ENCODE data around the gene R3HDM4.
A peak's percentile ranks its signal among the peaks of the same experiment; 100 is the strongest.
"Not testable (repeated sequence)": the region's sequence is repeated elsewhere in the genome, so short reads cannot be mapped to it uniquely, and the experiment has no call there.

Gene R3HDM4

GRCh38 chr19:877992-878660 is 34.9 kb downstream of the R3HDM4 start:
- not testable (repeated sequence) for DNase-seq (ENCODE audit: low read depth, low spot score)

GRCh38 chr19:876780-877314 is 36.2 kb downstream of the R3HDM4 start:
- DNase-seq (ENCODE audit: low read depth, low spot score): no peak

- no peak for DNase-seq (ENCODE audit: low read depth, low spot score)
Measured at GRCh38 chr19:876089-876488, 36.9 kb downstream of the R3HDM4 start.

- DNase-seq (ENCODE audit: low read depth, low spot score): no peak
Measured at GRCh38 chr19:875265-875879, 37.6 kb downstream of the R3HDM4 start.

- DNase-seq (ENCODE audit: low read depth, low spot score): no peak
Measured at GRCh38 chr19:873561-874041, 39.4 kb downstream of the R3HDM4 start.

DNA sequence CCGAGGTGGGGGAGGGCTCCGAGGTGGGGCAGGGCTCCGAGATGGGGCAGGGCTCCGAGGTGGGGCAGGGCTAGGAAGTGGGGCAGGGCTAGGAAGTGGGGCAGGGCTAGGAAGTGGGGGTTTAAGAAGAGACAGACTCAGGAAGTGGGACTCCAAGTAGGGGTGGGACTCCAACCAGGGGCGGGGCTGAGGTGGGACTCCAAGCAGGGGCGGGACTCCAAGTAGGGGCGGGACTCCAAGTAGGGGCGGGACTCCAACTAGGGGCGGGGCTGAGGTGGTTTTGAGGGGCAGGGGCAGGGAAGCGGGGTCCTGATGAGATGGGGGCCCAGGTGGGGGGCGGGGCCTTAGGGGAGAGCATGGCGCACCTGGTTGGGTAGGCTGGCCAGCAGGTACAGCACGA is 39.9 kb downstream of the R3HDM4 start:
- no peak for DNase-seq (ENCODE audit: low read depth, low spot score)

- DNase-seq (ENCODE audit: low read depth, low spot score): peak; percentile 94
Measured at GRCh38 chr19:872266-872951, 40.6 kb downstream of the R3HDM4 start.

DNA sequence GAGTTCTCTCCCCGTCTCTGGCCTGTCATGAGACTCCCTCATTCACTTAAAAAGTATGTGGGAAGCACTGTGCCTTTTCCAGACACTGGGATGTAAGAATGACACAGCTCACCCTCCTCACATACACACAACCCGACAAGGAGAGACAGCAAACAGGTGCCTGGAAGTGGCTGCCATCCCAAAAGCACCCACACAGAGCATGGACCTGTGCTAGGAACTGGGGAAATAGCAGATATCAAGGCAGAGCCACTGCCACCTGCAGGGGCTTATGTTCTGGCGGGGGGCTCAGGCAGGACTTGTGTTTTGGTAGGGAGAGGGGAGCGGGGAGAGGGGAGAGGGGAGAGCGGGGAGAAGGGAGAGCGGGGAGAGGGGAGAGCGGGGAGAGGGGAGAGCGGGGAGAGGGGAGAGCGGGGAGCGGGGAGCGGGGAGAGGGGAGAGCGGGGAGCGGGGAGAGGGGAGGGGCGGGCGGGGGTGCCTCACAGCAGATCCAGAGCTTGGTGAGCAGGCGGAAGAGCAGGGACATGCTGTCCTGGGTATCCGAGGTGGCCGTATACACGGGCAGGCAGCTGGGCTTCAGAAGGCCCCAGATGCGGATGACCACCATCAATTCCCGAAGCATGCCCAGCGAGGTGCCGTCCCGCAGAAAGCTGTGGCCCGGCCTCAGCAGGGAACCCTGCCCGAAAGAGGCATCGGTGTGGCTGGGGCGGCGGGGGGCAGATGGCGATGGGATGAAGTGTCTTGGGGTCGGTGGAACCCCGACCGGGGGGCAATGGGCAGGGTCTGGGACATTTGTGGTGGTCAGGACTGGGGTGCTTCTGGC is 41.4 kb downstream of the R3HDM4 start:
- peak; percentile 50 for DNase-seq (ENCODE audit: low read depth, low spot score)

GRCh38 chr19:870963-871401 is 42.0 kb downstream of the R3HDM4 start:
- DNase-seq (ENCODE audit: low read depth, low spot score): no peak

- no peak for DNase-seq (ENCODE audit: low read depth, low spot score)
Measured at GRCh38 chr19:870314-870713, 42.7 kb downstream of the R3HDM4 start.

- DNase-seq (ENCODE audit: low read depth, low spot score): peak; percentile 76
Measured at GRCh38 chr19:869245-870177, 43.5 kb downstream of the R3HDM4 start.

- DNase-seq (ENCODE audit: low read depth, low spot score): no peak
Measured at GRCh38 chr19:868458-869244, 44.4 kb downstream of the R3HDM4 start.

- no peak for DNase-seq (ENCODE audit: low read depth, low spot score)
Measured at GRCh38 chr19:867855-868457, 45.1 kb downstream of the R3HDM4 start.

DNA sequence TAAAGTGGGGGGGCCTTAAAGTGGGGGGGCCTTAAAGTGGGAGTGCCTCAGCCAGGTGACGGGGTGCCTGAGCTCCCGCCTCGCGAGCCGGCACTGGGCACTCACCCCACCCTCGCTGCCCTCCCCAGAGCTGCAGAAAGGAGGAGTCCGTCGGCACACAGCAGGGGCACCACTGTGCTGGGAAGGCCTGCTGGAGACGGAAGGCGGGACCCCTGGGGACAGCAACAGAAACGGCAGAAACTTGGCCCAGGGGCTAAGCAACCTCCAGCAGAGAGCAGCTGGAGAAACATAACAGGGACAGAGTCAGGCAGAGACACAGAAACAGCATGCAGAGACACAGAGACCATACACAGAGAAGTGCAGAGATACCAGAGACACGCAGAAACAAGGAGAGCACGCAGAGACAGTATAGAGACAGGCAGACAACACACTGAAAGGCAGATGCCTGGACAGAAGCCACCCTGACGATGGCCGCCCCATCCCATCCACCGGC is 45.7 kb downstream of the R3HDM4 start:
- peak; percentile 74 for DNase-seq (ENCODE audit: low read depth, low spot score)

DNA sequence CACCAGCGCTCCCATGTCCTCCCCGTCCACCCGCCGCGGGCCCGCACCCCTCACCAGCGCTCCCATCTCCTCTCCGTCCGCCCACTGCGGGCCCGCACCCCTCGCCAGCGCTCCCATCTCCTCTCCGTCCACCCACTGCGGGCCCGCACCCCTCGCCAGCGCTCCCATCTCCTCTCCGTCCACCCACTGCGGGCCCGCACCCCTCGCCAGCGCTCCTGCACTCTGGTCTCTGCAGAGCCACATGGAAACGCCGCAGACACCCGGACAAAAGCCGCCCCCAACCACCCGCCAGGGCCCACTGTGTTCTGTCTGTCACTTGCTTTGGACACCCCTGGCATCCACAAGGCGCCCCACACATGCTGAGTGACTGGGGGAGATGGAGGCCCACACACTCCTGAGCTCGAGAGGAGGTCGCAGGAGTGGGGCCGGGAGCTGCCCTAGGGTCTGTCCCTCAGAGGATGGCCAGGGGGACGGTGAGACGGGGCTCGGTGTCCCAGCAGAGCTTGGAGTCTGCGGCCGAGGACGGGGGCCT is 46.2 kb downstream of the R3HDM4 start:
- DNase-seq (ENCODE audit: low read depth, low spot score): no peak

DNA sequence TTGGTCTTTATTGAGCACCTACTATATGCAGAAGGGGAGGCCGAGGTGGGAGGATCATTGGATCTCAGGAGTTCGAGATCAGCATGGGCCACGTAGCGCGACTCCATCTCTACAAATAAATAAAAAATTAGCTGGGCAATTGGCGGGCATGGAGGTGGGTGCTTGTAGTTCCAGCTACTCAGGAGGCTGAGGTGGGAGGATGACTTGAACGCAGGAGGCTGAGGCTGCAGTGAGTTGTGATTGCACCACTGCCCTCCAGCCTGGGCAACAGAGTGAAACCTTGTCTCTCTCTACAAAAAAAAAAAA is 49.8 kb downstream of the R3HDM4 start:
- no peak for DNase-seq (ENCODE audit: low read depth, low spot score)

DNA sequence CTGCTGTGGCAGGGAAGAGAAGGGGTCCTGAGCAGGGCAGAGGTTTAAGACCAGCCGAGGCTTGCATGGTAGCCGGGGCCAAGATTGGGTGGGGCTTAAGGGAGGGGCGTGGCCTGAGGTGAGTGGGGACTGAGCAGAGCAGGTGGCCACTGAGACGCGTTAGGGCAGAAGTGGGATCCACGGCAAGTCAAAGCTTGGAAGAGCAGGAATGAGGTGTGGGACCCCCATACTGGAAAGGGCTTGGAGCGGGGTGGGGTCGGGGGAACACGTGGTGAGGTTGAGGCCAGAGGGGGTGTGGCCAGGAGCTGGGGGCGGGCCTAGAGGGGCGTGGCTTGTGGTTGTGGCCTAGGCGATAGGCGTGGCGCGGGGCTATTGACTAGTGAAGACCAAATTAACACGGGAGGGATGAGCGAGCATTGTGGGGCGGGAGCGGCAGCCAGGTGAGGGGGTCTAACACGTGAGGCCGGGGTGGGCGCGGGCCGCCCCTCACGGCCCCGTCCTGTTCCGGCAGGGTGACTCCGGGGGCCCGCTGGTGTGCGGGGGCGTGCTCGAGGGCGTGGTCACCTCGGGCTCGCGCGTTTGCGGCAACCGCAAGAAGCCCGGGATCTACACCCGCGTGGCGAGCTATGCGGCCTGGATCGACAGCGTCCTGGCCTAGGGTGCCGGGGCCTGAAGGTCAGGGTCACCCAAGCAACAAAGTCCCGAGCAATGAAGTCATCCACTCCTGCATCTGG is 50.3 kb downstream of the R3HDM4 start:
- DNase-seq (ENCODE audit: low read depth, low spot score): peak; percentile 85

All from ELF-1 (cell line).